Fibroblast of skin of abdomen (primary cell): ENCODE measurements around the gene PEPD.
"Not testable (repeated sequence)": the region's sequence is repeated elsewhere in the genome, so short reads cannot be mapped to it uniquely, and the experiment has no call there.

Source experiments
- DNase-seq: peaks from one replicate; pipeline ENCODE4 v3.0.0-alpha.2; 2013

The PEPD gene

GRCh38 chr19:33497131-33497777, 24.3 kb downstream of the PEPD start:
- no peak for DNase-seq

- no peak for DNase-seq
These were observed 25.3 kb downstream of the PEPD start for GRCh38 chr19:33496038-33496895.

GRCh38 chr19:33493401-33494275, 28.0 kb downstream of the PEPD start:
- no peak for DNase-seq

GRCh38 chr19:33492951-33493350, 28.6 kb downstream of the PEPD start:
- DNase-seq, result no peak

- DNase-seq, result no peak
These were observed 29.5 kb downstream of the PEPD start for GRCh38 chr19:33492090-33492489.

- not testable (repeated sequence) for DNase-seq
These were observed 31.0 kb downstream of the PEPD start for GRCh38 chr19:33490596-33490995.

GRCh38 chr19:33490041-33490451, 31.5 kb downstream of the PEPD start:
- no peak for DNase-seq

GRCh38 chr19:33488826-33489225, 32.8 kb downstream of the PEPD start:
- DNase-seq, result no peak

GRCh38 chr19:33487901-33488800, 33.4 kb downstream of the PEPD start:
- DNase-seq, result peak; percentile 21

GRCh38 chr19:33486936-33487811, 34.4 kb downstream of the PEPD start:
- peak; percentile 5 for DNase-seq

GRCh38 chr19:33486407-33486806, 35.2 kb downstream of the PEPD start:
- no peak for DNase-seq

- no peak for DNase-seq
These were observed 37.3 kb downstream of the PEPD start for GRCh38 chr19:33484226-33484774.

- DNase-seq, result peak; percentile 40
These were observed 39.1 kb downstream of the PEPD start for GRCh38 chr19:33482476-33482875.

- no peak for DNase-seq
These were observed 39.7 kb downstream of the PEPD start for GRCh38 chr19:33481863-33482262.

- DNase-seq, result not testable (repeated sequence)
These were observed 42.0 kb downstream of the PEPD start for GRCh38 chr19:33479570-33479969.

- no peak for DNase-seq
These were observed 43.8 kb downstream of the PEPD start for GRCh38 chr19:33477781-33478180.

- no peak for DNase-seq
These were observed 45.4 kb downstream of the PEPD start for GRCh38 chr19:33476151-33476707.

GRCh38 chr19:33473653-33474305, 47.8 kb downstream of the PEPD start:
- DNase-seq, result peak; percentile 58
